GM19351 (cell line): ENCODE measurements around the gene HELZ2.
"Not testable (repeated sequence)": the region's sequence is repeated elsewhere in the genome, so short reads cannot be mapped to it uniquely, and the experiment has no call there.

Source experiments
- ATAC-seq: cut with Tn5 transposase; IDR thresholded peaks from one replicate; pipeline ENCODE4 v1.9.1; 2021; ENCODE audit warnings: mild to moderate bottlenecking, moderate library complexity; ENCODE audit not compliant: unreplicated experiment

Gene HELZ2

GRCh38 chr20:63566395-63567135 lies 7.5 kb downstream of the HELZ2 start:
- ATAC-seq: no peak

GRCh38 chr20:63565699-63566335 lies 8.2 kb downstream of the HELZ2 start:
- no peak for ATAC-seq

GRCh38 chr20:63565021-63565698 lies 8.9 kb downstream of the HELZ2 start:
- no peak for ATAC-seq

GRCh38 chr20:63564036-63564810 lies 9.8 kb downstream of the HELZ2 start:
- ATAC-seq: no peak

- no peak for ATAC-seq
These were observed 10.7 kb downstream of the HELZ2 start for GRCh38 chr20:63563225-63563935.

GRCh38 chr20:63562461-63563224 lies 11.4 kb downstream of the HELZ2 start:
- no peak for ATAC-seq

GRCh38 chr20:63561624-63562396 lies 12.2 kb downstream of the HELZ2 start:
- no peak for ATAC-seq

GRCh38 chr20:63560856-63561609 lies 13.0 kb downstream of the HELZ2 start:
- no peak for ATAC-seq

- ATAC-seq: no peak
These were observed 13.7 kb downstream of the HELZ2 start for GRCh38 chr20:63560333-63560805.

- ATAC-seq: not testable (repeated sequence)
These were observed 14.3 kb downstream of the HELZ2 start for GRCh38 chr20:63559485-63560332.

- ATAC-seq: no peak
These were observed 15.1 kb downstream of the HELZ2 start for GRCh38 chr20:63558804-63559484.

GRCh38 chr20:63557481-63557891 lies 16.6 kb downstream of the HELZ2 start:
- ATAC-seq: no peak

GRCh38 chr20:63556873-63557478 lies 17.1 kb downstream of the HELZ2 start:
- ATAC-seq: no peak

GRCh38 chr20:63555661-63556381 lies 18.2 kb downstream of the HELZ2 start:
- ATAC-seq: no peak

- ATAC-seq: no peak
These were observed 19.4 kb downstream of the HELZ2 start for GRCh38 chr20:63554361-63555278.
